Measurements from ENCODE around the gene TBC1D1. TPM values are rescaled to one million over a fixed set of nuclear protein-coding genes. Genes with fewer than 3 reads are reported as not detected.

The TBC1D1 gene
- total RNA-seq, 2 experiments from 2014 or later = 40.7 to 46.5 TPM

DNA sequence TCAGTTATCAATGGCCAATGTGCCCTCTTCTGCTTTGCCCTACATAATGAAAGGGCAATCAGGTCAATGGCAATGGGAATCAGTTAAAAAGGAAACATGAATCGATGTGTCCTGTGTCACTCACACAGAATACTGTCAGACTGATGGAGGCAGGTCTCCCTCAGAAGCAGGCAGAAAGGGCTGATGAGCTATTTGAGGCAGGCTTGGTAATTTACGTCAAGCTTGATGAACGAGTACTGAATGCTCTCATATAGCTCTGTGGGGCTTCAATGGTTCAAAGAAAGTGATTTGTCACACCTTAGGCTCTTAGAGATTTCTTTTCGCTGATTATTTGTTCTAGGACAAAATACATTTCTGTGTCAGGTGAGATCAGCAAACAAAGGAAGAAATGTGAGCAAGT is 22.6 kb upstream of the TBC1D1 start:
- Mint-ChIP-seq H3K9me3 (no peaks in the 10 kb centered on the region), H3K27me3 (no peaks in the 10 kb centered on the region), H3K4me1 (ENCODE audit: low read depth) (peaks cover 19% of the 10 kb centered on the region), H3K36me3 (ENCODE audit: low read depth) (peaks cover 27% of the 10 kb centered on the region), H3K4me3 (no peak overlapping the region), H3K27ac (no peak overlapping the region)
- ChIA-PET POLR2A (interaction anchor here (0.6 kb wide), 1 partner anchor 15 kb away, joined by 3 read pairs; no protein-coding TSS in a partner anchor), CTCF (no interaction called here)
- Histone ChIP-seq H3K27ac (ENCODE audit: low read depth in 1 of 2, low read length in 2 of 2) (no peak overlapping the region), H3K27me3 (ENCODE audit: control insufficient read depth in 1 of 2, insufficient read depth in 2 of 2, low read length in 2 of 2) (no peaks in the 10 kb centered on the region), H3K9me3 (ENCODE audit: control insufficient read depth in 1 of 2, insufficient read depth in 1 of 2, low read length in 2 of 2) (no peaks in the 10 kb centered on the region), H3K4me1 (ENCODE audit: insufficient read depth, low read length) (no peaks in the 10 kb centered on the region), H3K36me3 (ENCODE audit: insufficient read depth, low read length) (peaks cover 6% of the 10 kb centered on the region), H3K4me3 (ENCODE audit: low read length) (no peak overlapping the region)
- intact Hi-C loops (cut with DNase I, micrococcal nuclease) = no loop called here
- ATAC-seq (ENCODE audit: poor library complexity) (no peak), DNase-seq (no peak)
- TF ChIP-seq, protein P1, sequence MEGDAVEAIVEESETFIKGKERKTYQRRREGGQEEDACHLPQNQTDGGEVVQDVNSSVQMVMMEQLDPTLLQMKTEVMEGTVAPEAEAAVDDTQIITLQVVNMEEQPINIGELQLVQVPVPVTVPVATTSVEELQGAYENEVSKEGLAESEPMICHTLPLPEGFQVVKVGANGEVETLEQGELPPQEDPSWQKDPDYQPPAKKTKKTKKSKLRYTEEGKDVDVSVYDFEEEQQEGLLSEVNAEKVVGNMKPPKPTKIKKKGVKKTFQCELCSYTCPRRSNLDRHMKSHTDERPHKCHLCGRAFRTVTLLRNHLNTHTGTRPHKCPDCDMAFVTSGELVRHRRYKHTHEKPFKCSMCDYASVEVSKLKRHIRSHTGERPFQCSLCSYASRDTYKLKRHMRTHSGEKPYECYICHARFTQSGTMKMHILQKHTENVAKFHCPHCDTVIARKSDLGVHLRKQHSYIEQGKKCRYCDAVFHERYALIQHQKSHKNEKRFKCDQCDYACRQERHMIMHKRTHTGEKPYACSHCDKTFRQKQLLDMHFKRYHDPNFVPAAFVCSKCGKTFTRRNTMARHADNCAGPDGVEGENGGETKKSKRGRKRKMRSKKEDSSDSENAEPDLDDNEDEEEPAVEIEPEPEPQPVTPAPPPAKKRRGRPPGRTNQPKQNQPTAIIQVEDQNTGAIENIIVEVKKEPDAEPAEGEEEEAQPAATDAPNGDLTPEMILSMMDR (IDR thresholded peaks at IDR 0.05) = no peak

DNA sequence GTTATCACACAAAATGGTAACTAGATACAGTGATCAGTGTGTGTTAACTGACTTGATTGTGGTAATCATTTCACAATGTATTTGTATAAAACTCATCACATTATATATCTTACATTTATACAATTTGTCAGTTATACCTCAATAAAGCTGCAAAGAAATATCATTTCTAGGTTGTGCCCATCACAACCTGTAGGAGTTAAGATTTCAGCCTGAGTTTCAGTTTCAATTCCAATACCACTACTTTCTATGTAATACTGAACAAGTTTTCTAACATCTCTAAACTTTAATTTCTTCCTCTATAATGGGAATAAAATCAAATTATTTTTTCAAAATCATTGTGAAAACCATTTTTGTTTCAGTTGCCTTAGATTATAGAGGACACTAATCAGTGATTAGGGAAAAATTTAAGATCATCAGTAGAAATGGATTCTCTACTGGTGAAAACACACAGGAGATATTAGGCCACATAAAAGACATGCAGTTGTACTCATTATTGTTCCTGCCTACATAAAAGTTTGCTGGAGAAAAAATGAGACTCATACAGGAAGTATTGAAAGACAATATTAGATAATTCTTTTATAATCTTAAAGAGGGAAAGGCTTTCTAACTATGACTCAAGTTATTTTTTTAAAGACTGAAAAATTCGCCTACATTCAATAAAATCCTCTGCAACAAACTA is 18.4 kb upstream of the TBC1D1 start:
- intact Hi-C loops (cut with DNase I, micrococcal nuclease) = no loop called here
- Histone ChIP-seq H3K27ac (ENCODE audit: low read depth in 1 of 2, low read length in 2 of 2) (no peak overlapping the region), H3K36me3 (ENCODE audit: insufficient read depth, low read length) (no peaks in the 10 kb centered on the region), H3K9me3 (ENCODE audit: control insufficient read depth in 1 of 2, insufficient read depth in 1 of 2, low read length in 2 of 2) (no peaks in the 10 kb centered on the region), H3K4me1 (ENCODE audit: insufficient read depth, low read length) (no peaks in the 10 kb centered on the region), H3K27me3 (ENCODE audit: control insufficient read depth in 1 of 2, insufficient read depth in 2 of 2, low read length in 2 of 2) (no peaks in the 10 kb centered on the region), H3K4me3 (ENCODE audit: low read length) (no peak overlapping the region)
- no peaks in the 10 kb centered on the region for H3K27me3 Mint-ChIP-seq
- no peak overlapping the region for H3K27ac Mint-ChIP-seq
- DNase-seq (no peak), ATAC-seq (ENCODE audit: poor library complexity) (no peak)
- no peak overlapping the region for H3K4me3 Mint-ChIP-seq
- CTCF ChIA-PET = no interaction called here
- no peaks in the 10 kb centered on the region for H3K9me3 Mint-ChIP-seq
- POLR2A ChIA-PET = no interaction called here
- peaks cover 14% of the 10 kb centered on the region for H3K36me3 Mint-ChIP-seq (ENCODE audit: low read depth)
- peaks cover 22% of the 10 kb centered on the region for H3K4me1 Mint-ChIP-seq (ENCODE audit: low read depth)
- TF ChIP-seq, protein P1 (IDR thresholded peaks at IDR 0.05) = no peak

DNA sequence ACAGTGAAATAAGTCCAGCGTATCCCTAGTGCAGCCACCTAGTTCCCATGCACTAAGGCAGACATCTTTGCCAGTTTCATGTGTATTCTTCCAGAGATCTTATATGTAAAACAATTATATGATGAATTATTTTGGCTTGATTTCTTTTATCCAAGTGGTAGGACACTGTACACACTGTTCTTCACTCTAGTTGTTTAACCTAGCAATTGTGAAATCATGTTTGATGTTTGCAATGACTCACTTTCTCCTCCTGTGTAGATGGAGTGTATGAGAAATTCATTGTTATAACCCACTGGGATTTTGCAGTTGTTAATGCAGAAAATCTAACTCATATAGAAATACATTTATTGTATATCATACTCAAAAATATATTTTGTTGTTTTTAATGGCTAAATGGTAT is 17.5 kb upstream of the TBC1D1 start:
- Mint-ChIP-seq H3K4me1 (ENCODE audit: low read depth) (peaks cover 22% of the 10 kb centered on the region), H3K27me3 (no peaks in the 10 kb centered on the region), H3K9me3 (no peaks in the 10 kb centered on the region), H3K27ac (no peak overlapping the region), H3K36me3 (ENCODE audit: low read depth) (peaks cover 6% of the 10 kb centered on the region), H3K4me3 (no peak overlapping the region)
- ChIA-PET CTCF (no interaction called here), POLR2A (no interaction called here)
- intact Hi-C loops (cut with DNase I, micrococcal nuclease) = no loop called here
- Histone ChIP-seq H3K27me3 (ENCODE audit: control insufficient read depth in 1 of 2, insufficient read depth in 2 of 2, low read length in 2 of 2) (no peaks in the 10 kb centered on the region), H3K4me3 (ENCODE audit: low read length) (no peak overlapping the region), H3K27ac (ENCODE audit: low read depth in 1 of 2, low read length in 2 of 2) (no peak overlapping the region), H3K36me3 (ENCODE audit: insufficient read depth, low read length) (no peaks in the 10 kb centered on the region), H3K9me3 (ENCODE audit: control insufficient read depth in 1 of 2, insufficient read depth in 1 of 2, low read length in 2 of 2) (no peaks in the 10 kb centered on the region), H3K4me1 (ENCODE audit: insufficient read depth, low read length) (no peaks in the 10 kb centered on the region)
- ATAC-seq (ENCODE audit: poor library complexity) = no peak
- TF ChIP-seq, protein P1 (IDR thresholded peaks at IDR 0.05) = no peak
- DNase-seq = no peak

Measured in CD4-positive, alpha-beta T cell (primary cell).